HG02642 (cell line): ENCODE data around the gene GON7.
"Not testable (repeated sequence)": the region's sequence is repeated elsewhere in the genome, so short reads cannot be mapped to it uniquely, and the experiment has no call there.

Source experiments
- ATAC-seq: cut with Tn5 transposase; IDR thresholded peaks from one replicate; pipeline ENCODE4 v1.9.1; 2021; ENCODE audit warnings: mild to moderate bottlenecking; ENCODE audit not compliant: unreplicated experiment, poor library complexity

GON7 gene

GRCh38 chr14:93201155-93201704 lies 5.6 kb downstream of the GON7 start:
- ATAC-seq, result no peak

GRCh38 chr14:93200553-93200952 lies 6.3 kb downstream of the GON7 start:
- ATAC-seq, result no peak

- no peak for ATAC-seq
Observed at GRCh38 chr14:93199031-93199430, 7.8 kb downstream of the GON7 start.

- no peak for ATAC-seq
Observed at GRCh38 chr14:93195316-93195999, 11.4 kb downstream of the GON7 start.

GRCh38 chr14:93186956-93187355 lies 19.9 kb downstream of the GON7 start:
- no peak for ATAC-seq

- ATAC-seq, result no peak
Observed at GRCh38 chr14:93186466-93186865, 20.4 kb downstream of the GON7 start.

GRCh38 chr14:93185349-93185720 lies 21.5 kb downstream of the GON7 start:
- no peak for ATAC-seq

- ATAC-seq, result peak; percentile 88
Observed at GRCh38 chr14:93184391-93185348, 22.2 kb downstream of the GON7 start, which contains the start of the genes LYSET and MOAP1. Gene LYSET (plus strand): TSS chr14:93185317. CDS start chr14:93185406, 89 bp downstream. Gene MOAP1 (minus strand): TSS chr14:93184897. CDS start chr14:93184242, 655 bp downstream.

GRCh38 chr14:93183596-93184317 lies 23.1 kb downstream of the GON7 start:
- no peak for ATAC-seq

GRCh38 chr14:93175492-93175891 lies 31.4 kb downstream of the GON7 start:
- no peak for ATAC-seq

GRCh38 chr14:93174731-93175130 lies 32.1 kb downstream of the GON7 start:
- not testable (repeated sequence) for ATAC-seq

- ATAC-seq, result no peak
Observed at GRCh38 chr14:93173943-93174395, 32.9 kb downstream of the GON7 start.

GRCh38 chr14:93171376-93171775 lies 35.5 kb downstream of the GON7 start:
- ATAC-seq, result no peak

- not testable (repeated sequence) for ATAC-seq
Observed at GRCh38 chr14:93170141-93170540, 36.7 kb downstream of the GON7 start.

- ATAC-seq, result not testable (repeated sequence)
Observed at GRCh38 chr14:93169619-93170018, 37.2 kb downstream of the GON7 start.

- ATAC-seq, result not testable (repeated sequence)
Observed at GRCh38 chr14:93168610-93169009, 38.3 kb downstream of the GON7 start.

GRCh38 chr14:93165271-93166265 lies 41.3 kb downstream of the GON7 start:
- ATAC-seq, result not testable (repeated sequence)

GRCh38 chr14:93163564-93163963 lies 43.3 kb downstream of the GON7 start:
- no peak for ATAC-seq

- no peak for ATAC-seq
Observed at GRCh38 chr14:93161411-93161940, 45.4 kb downstream of the GON7 start.
